ENCODE data around the gene SRD5A1. TPM values are rescaled to one million over a fixed set of nuclear protein-coding genes. Genes with fewer than 3 reads are reported as not detected.
A peak's percentile ranks its signal among the peaks of the same experiment; 100 is the strongest.

SRD5A1 gene
- total RNA-seq, 1 experiment from 2014 or later: 11.2 TPM

GRCh38 chr5:6616632-6617031 lies 16.6 kb upstream of the SRD5A1 start:
- Histone ChIP-seq H3K36me3 (peaks cover 71% of the 10 kb centered on the region), H3K9me3 (replicated peaks) (no peaks in the 10 kb centered on the region)
- DNase-seq: peak; percentile 48 to 65

GRCh38 chr5:6623228-6623627 lies 10.0 kb upstream of the SRD5A1 start:
- Histone ChIP-seq H3K27me3 (no peaks in the 10 kb centered on the region), H3K36me3 (peaks cover 83% of the 10 kb centered on the region), H3K4me1 (no peaks in the 10 kb centered on the region), H3K27ac (no peak overlapping the region), H3K9me3 (replicated peaks) (no peaks in the 10 kb centered on the region), H3K4me3 (no peak overlapping the region)
- no peak for DNase-seq

More at GRCh38 chr5:6616632-6617031, 16.6 kb upstream of the SRD5A1 start:
- H3K4me1 ChIP-seq: peaks cover 36% of the 10 kb centered on the region
- H3K4me3 ChIP-seq: no peak overlapping the region
- no peaks in the 10 kb centered on the region for H3K27me3 ChIP-seq
- H3K27ac ChIP-seq: peak overlapping the region; percentile 99

DNA sequence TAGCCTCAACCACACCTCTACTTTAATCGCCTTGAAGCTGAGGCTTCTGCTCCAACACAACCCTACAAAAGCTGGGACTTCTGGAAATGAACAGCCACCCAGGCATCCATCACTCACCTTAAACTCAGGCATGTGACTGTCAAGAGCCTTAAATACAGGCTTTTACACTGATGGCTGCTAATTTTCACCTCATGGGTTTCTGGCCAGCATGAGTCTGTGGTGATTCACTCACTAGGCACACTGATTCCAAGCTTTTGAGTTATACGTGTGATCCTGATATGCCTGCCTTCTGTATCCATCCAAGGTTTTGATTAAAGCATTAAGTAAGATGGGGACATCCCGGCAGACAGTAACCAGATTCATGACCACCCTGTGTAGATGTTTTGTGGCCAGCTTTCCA lies 9.3 kb upstream of the SRD5A1 start:
- Histone ChIP-seq H3K4me1 (no peaks in the 10 kb centered on the region), H3K27ac (no peak overlapping the region), H3K27me3 (no peaks in the 10 kb centered on the region), H3K9me3 (replicated peaks) (no peaks in the 10 kb centered on the region), H3K4me3 (no peak overlapping the region), H3K36me3 (peaks cover 85% of the 10 kb centered on the region)
- DNase-seq: no peak

GRCh38 chr5:6626508-6626907 lies 6.7 kb upstream of the SRD5A1 start:
- H3K27ac ChIP-seq: no peak overlapping the region
- no peak for DNase-seq
- peaks cover 88% of the 10 kb centered on the region for H3K36me3 ChIP-seq
- H3K27me3 ChIP-seq: no peaks in the 10 kb centered on the region
- H3K4me1 ChIP-seq: no peaks in the 10 kb centered on the region
- no peak overlapping the region for H3K4me3 ChIP-seq
- H3K9me3 ChIP-seq (replicated peaks): no peaks in the 10 kb centered on the region

GRCh38 chr5:6631441-6631840 lies 1.8 kb upstream of the SRD5A1 start:
- no peaks in the 10 kb centered on the region for H3K27me3 ChIP-seq
- H3K27ac ChIP-seq: no peak overlapping the region
- no peaks in the 10 kb centered on the region for H3K9me3 ChIP-seq (replicated peaks)
- peaks cover 47% of the 10 kb centered on the region for H3K36me3 ChIP-seq
- peak overlapping the region; percentile 94; the same call in 1 of the 2 replicates for H3K4me3 ChIP-seq
- H3K4me1 ChIP-seq: no peaks in the 10 kb centered on the region
- no peak for DNase-seq

DNA sequence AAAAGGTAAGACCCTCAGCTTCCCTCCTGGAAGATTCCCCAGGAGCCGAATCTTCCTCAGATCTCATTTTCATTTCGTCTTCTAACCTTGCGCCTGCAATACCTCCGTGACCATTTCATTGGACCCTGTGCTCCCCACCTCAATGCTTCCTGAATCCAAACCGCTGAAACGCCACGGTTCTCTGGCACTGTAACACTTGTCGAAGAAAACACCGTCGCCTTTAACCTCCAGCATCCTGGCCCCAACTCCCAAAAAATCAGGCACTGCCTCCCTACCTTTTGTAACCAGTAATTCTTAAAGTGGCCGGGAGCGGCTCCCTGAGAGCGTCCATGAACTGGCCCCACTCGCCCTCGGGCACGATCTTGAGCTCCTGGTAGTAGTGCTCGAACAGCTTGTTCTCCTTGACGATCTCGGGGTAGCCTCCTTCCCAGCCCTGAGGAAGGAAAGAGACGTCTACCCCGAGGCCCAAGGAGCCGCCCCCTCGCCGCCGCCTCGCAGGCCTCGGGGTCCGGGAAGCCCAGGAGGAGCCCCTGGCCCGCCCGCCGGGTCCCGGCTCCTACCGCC lies 834 bp upstream of the SRD5A1 start:
- Histone ChIP-seq H3K27ac (peak overlapping the region; percentile 100), H3K36me3 (peaks cover 40% of the 10 kb centered on the region)
- DNase-seq: peak; percentile 13 to 26

DNA sequence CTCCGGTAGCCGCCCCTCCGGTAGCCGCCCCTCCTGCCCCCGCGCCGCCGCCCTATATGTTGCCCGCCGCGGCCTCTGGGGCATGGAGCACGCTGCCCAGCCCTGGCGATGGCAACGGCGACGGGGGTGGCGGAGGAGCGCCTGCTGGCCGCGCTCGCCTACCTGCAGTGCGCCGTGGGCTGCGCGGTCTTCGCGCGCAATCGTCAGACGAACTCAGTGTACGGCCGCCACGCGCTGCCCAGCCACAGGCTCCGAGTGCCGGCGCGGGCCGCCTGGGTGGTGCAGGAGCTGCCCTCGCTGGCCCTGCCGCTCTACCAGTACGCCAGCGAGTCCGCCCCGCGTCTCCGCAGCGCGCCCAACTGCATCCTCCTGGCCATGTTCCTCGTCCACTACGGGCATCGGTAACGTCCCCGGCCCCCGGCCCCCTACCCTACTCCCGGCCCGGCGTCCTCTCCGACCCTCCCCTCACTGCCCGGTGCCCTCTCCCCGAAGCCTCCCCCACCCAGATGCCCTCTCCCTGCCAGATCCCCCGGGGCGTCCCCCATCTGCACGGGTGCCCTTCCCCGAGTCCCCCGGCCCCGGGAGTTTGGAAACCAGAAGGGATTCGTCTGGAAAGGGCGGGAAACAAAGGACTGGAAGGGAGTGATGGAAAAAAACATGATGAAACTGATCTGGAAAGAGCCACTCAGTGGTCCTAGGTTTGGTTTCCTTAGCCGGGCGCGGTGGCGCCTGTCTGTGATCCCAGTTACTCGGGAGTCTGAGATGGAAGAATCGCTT lies 417 bp downstream of the SRD5A1 start:
- no peaks in the 10 kb centered on the region for H3K4me1 ChIP-seq
- peaks cover 31% of the 10 kb centered on the region for H3K36me3 ChIP-seq
- H3K27ac ChIP-seq: peak overlapping the region; percentile 100
- peak overlapping the region; percentile 94 for H3K4me3 ChIP-seq
- DNase-seq: peak; percentile 34 to 38
- no peaks in the 10 kb centered on the region for H3K9me3 ChIP-seq (replicated peaks)
- H3K27me3 ChIP-seq: no peaks in the 10 kb centered on the region

More for the DNA sequence above, 834 bp upstream of the SRD5A1 start:
- H3K4me1 ChIP-seq: no peaks in the 10 kb centered on the region
- peak overlapping the region; percentile 94 for H3K4me3 ChIP-seq
- no peaks in the 10 kb centered on the region for H3K27me3 ChIP-seq
- no peaks in the 10 kb centered on the region for H3K9me3 ChIP-seq (replicated peaks)

DNA sequence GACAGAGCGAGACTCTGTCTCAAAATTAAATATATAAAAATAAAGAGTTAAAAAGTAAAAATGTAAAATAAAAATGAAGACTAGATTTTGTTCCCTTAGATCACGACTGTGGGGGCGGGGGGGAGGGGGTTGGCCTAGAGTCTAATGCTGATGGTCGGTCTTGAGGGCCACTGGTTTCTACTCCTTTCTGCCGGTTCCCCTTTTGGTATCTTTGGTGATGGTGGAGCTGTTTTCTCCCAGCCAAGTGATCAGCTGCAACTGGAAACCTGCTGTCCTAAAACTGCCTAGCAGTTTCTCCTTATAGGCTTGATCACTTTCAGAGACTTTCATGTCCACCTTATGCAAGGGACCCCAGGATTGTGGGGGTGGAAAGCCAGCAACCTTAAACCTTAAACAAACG lies 1.1 kb downstream of the SRD5A1 start:
- Histone ChIP-seq H3K27ac (peak overlapping the region; percentile 100), H3K9me3 (replicated peaks) (no peaks in the 10 kb centered on the region), H3K36me3 (peaks cover 25% of the 10 kb centered on the region), H3K27me3 (no peaks in the 10 kb centered on the region), H3K4me1 (no peaks in the 10 kb centered on the region), H3K4me3 (peak overlapping the region; percentile 94)
- peak; percentile 2 to 7 for DNase-seq

GRCh38 chr5:6634788-6635430 lies 1.7 kb downstream of the SRD5A1 start:
- Histone ChIP-seq H3K4me1 (no peaks in the 10 kb centered on the region), H3K36me3 (peaks cover 19% of the 10 kb centered on the region), H3K4me3 (peak overlapping the region; percentile 94), H3K27me3 (no peaks in the 10 kb centered on the region), H3K9me3 (replicated peaks) (no peaks in the 10 kb centered on the region), H3K27ac (no peak overlapping the region)
- DNase-seq: no peak

GRCh38 chr5:6636293-6636692 lies 3.1 kb downstream of the SRD5A1 start:
- DNase-seq: no peak
- H3K4me1 ChIP-seq: no peaks in the 10 kb centered on the region
- H3K9me3 ChIP-seq (replicated peaks): no peaks in the 10 kb centered on the region
- no peak overlapping the region for H3K27ac ChIP-seq
- no peaks in the 10 kb centered on the region for H3K27me3 ChIP-seq
- no peak overlapping the region for H3K4me3 ChIP-seq
- peaks cover 8% of the 10 kb centered on the region for H3K36me3 ChIP-seq

GRCh38 chr5:6637022-6637421 lies 3.8 kb downstream of the SRD5A1 start:
- Histone ChIP-seq H3K4me1 (no peaks in the 10 kb centered on the region), H3K36me3 (peaks cover under 1% of the 10 kb centered on the region; the same call in 1 of the 2 replicates), H3K9me3 (replicated peaks) (no peaks in the 10 kb centered on the region), H3K4me3 (no peak overlapping the region), H3K27ac (no peak overlapping the region), H3K27me3 (no peaks in the 10 kb centered on the region)
- no peak for DNase-seq

GRCh38 chr5:6637590-6637989 lies 4.3 kb downstream of the SRD5A1 start:
- H3K4me1 ChIP-seq: no peaks in the 10 kb centered on the region
- H3K27me3 ChIP-seq: no peaks in the 10 kb centered on the region
- no peaks in the 10 kb centered on the region for H3K9me3 ChIP-seq (replicated peaks)
- H3K4me3 ChIP-seq: no peak overlapping the region
- H3K36me3 ChIP-seq: no peaks in the 10 kb centered on the region
- no peak for DNase-seq
- H3K27ac ChIP-seq: no peak overlapping the region

DNA sequence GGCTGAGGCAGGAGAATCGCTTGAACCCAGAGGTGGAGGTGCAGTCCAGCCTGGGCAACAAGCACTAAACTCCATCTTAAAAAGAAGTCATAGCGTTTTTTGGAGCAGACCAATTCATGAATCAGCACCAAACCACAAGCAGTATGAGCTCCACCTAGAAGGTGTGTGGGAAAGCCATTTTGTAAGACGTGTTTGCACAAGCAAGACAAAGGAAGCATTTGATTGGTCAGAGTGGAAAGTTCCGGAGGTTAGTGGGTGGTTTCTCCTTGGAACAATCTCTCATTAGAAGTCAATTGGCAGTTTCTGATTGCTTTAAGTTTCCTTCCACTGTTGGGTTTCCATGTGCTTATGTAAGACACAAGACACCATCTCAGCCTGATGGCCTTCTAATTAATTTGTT lies 5.0 kb downstream of the SRD5A1 start:
- no peaks in the 10 kb centered on the region for H3K27me3 ChIP-seq
- no peaks in the 10 kb centered on the region for H3K4me1 ChIP-seq
- no peak for DNase-seq
- H3K27ac ChIP-seq: no peak overlapping the region
- no peak overlapping the region for H3K4me3 ChIP-seq
- no peaks in the 10 kb centered on the region for H3K36me3 ChIP-seq
- H3K9me3 ChIP-seq (replicated peaks): no peaks in the 10 kb centered on the region

- H3K4me1 ChIP-seq: no peaks in the 10 kb centered on the region
- no peak for DNase-seq
- no peaks in the 10 kb centered on the region for H3K27me3 ChIP-seq
These were observed 9.4 kb downstream of the SRD5A1 start for GRCh38 chr5:6642655-6643054.

GRCh38 chr5:6644794-6645241 lies 11.6 kb downstream of the SRD5A1 start:
- Histone ChIP-seq H3K27me3 (no peaks in the 10 kb centered on the region), H3K9me3 (replicated peaks) (no peaks in the 10 kb centered on the region), H3K36me3 (no peaks in the 10 kb centered on the region), H3K4me3 (no peak overlapping the region), H3K4me1 (no peaks in the 10 kb centered on the region), H3K27ac (no peak overlapping the region)
- no peak for DNase-seq

More at GRCh38 chr5:6642655-6643054, 9.4 kb downstream of the SRD5A1 start:
- no peaks in the 10 kb centered on the region for H3K9me3 ChIP-seq (replicated peaks)
- no peak overlapping the region for H3K27ac ChIP-seq
- H3K36me3 ChIP-seq: no peaks in the 10 kb centered on the region
- H3K4me3 ChIP-seq: no peak overlapping the region

Measured in SJCRH30 (cell line).